Activated T-cell treated with anti-CD3 and anti-CD28 coated beads, Interleukin-2, amount 50 U/mL, for 4 hours (primary cell): Measurements from ENCODE around the gene ACADS. TPM values are rescaled to one million over a fixed set of nuclear protein-coding genes. Genes with fewer than 3 reads are reported as not detected.

Experiments used
- ATAC-seq, 2 donors: fragments of 200-7000 bp; cut with Tn5 transposase; one replicate each; pipeline ENCODE4 v1.10.0; 2021
- DNase-seq: peaks from one replicate; pipeline ENCODE4 v3.0.0-alpha.2; 2020
- H3K27me3 Mint-ChIP-seq: one replicate; pipeline ENCODE4 v1.8.0; 2021; ENCODE audit warnings: low read depth, mixed read lengths
- H3K36me3 Mint-ChIP-seq: one replicate; pipeline ENCODE4 v1.8.0; 2022; ENCODE audit warnings: mixed read lengths; ENCODE audit not compliant: insufficient read depth
- H3K4me1 Mint-ChIP-seq: one replicate; pipeline ENCODE4 v1.8.0; 2021; ENCODE audit warnings: low read depth, mixed read lengths
- H3K4me3 Mint-ChIP-seq: one replicate; pipeline ENCODE4 v1.8.0; 2021; ENCODE audit warnings: mild to moderate bottlenecking, moderate library complexity, mixed read lengths
- H3K9me3 Mint-ChIP-seq: one replicate; pipeline ENCODE4 v1.8.0; 2021; ENCODE audit warnings: mixed read lengths
- total RNA-seq, 3 donors: library from RNA; stranded (reverse); gene quantifications; one replicate each; pipeline ENCODE4 v1.2.1, GENCODE V29; 2021

The ACADS gene
- total RNA-seq, 3 donors from 2014 or later: 13.3 to 13.8 (median 13.3) TPM

DNA sequence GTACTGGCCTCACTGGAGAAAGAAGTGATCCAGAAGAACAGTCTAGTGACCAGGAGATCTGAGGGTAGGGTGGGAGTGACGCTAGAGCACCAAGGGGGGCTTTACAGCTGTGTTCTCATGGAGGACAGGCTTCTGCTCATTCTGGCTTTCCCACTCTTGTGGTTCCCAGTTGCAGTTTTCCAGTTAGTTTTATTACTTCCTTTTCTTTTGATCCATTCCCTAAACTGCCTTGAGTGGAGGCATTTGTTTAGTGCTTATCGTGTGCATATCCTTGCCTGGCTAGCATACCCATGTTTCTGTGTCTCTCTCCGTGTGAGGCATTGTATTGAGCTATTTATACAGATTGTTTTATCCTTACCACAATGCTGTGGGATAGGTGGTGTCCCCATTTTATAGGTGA lies 34.6 kb upstream of the ACADS start:
- no peaks in the 10 kb centered on the region for H3K9me3 Mint-ChIP-seq
- H3K4me1 Mint-ChIP-seq: peaks cover 51% of the 10 kb centered on the region
- DNase-seq: no peak
- no peaks in the 10 kb centered on the region for H3K27me3 Mint-ChIP-seq
- no peak overlapping the region for H3K4me3 Mint-ChIP-seq
- no peak for ATAC-seq
- H3K36me3 Mint-ChIP-seq: peaks cover 26% of the 10 kb centered on the region

GRCh38 chr12:120692524-120693033 lies 33.0 kb upstream of the ACADS start:
- Mint-ChIP-seq H3K4me3 (no peak overlapping the region), H3K36me3 (peaks cover 42% of the 10 kb centered on the region), H3K9me3 (no peaks in the 10 kb centered on the region)

DNA sequence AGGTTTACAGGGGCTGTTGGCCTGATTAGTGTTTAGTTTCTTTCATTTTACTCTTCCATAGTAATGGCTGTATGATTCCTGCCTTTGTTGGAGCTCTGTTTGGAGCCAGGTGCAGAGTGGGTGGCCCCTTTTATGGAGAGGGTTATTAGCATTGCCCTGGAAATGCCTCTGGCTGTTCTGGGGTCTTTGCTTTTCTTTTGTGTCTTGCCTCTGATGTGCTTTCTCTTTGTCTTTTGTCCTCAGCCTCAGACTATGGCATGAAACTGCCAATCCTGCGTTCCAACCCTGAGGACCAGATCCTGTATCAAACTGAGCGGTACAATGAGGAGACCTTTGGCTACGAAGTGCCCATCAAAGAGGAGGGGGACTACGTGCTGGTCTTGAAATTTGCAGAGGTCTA lies 31.8 kb upstream of the ACADS start:
- no peak for ATAC-seq
- H3K4me1 Mint-ChIP-seq: peaks cover 39% of the 10 kb centered on the region
- H3K9me3 Mint-ChIP-seq: no peaks in the 10 kb centered on the region
- H3K27me3 Mint-ChIP-seq: no peaks in the 10 kb centered on the region
- no peak for DNase-seq
- peaks cover 48% of the 10 kb centered on the region for H3K36me3 Mint-ChIP-seq
- no peak overlapping the region for H3K4me3 Mint-ChIP-seq

More at GRCh38 chr12:120692524-120693033, 33.0 kb upstream of the ACADS start:
- ATAC-seq: no peak
- DNase-seq: no peak
- Mint-ChIP-seq H3K27me3 (no peaks in the 10 kb centered on the region), H3K4me1 (peaks cover 51% of the 10 kb centered on the region)

GRCh38 chr12:120696626-120697025 lies 29.0 kb upstream of the ACADS start:
- no peak for DNase-seq
- no peak for ATAC-seq
- peaks cover 67% of the 10 kb centered on the region for H3K36me3 Mint-ChIP-seq
- H3K4me1 Mint-ChIP-seq: peaks cover 15% of the 10 kb centered on the region
- H3K27me3 Mint-ChIP-seq: no peaks in the 10 kb centered on the region
- no peak overlapping the region for H3K4me3 Mint-ChIP-seq
- H3K9me3 Mint-ChIP-seq: no peaks in the 10 kb centered on the region

GRCh38 chr12:120697344-120697743 lies 28.3 kb upstream of the ACADS start:
- Mint-ChIP-seq H3K9me3 (no peaks in the 10 kb centered on the region), H3K4me3 (no peak overlapping the region), H3K4me1 (peaks cover 11% of the 10 kb centered on the region), H3K36me3 (peaks cover 67% of the 10 kb centered on the region), H3K27me3 (no peaks in the 10 kb centered on the region)
- no peak for DNase-seq
- ATAC-seq: no peak

DNA sequence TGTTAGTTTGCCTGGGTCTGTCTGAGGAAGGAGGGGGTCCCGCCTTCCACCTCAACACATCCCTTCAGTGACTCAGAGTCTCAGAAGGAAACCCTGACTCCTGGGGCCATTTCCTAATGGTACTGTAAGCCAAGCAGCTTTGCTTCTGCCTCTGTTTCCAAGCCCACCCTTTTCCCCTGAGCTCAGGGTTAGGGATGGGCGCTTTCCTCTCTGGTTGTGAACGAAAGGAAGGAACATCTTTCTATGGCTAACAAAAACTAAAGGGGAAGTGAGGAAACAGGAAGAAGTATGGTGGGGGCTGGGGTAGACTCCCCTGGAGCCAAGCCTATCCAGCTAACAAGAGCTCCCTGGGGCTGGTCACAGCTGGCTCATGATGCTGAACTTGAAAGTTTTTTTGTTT lies 27.0 kb upstream of the ACADS start:
- ATAC-seq (no peak), DNase-seq (no peak)
- Mint-ChIP-seq H3K27me3 (no peaks in the 10 kb centered on the region), H3K36me3 (peaks cover 60% of the 10 kb centered on the region), H3K4me1 (no peaks in the 10 kb centered on the region), H3K9me3 (no peaks in the 10 kb centered on the region), H3K4me3 (no peak overlapping the region)

- DNase-seq (no peak), ATAC-seq (no peak)
- no peaks in the 10 kb centered on the region for H3K27me3 Mint-ChIP-seq
- peaks cover 55% of the 10 kb centered on the region for H3K36me3 Mint-ChIP-seq
- no peak overlapping the region for H3K4me3 Mint-ChIP-seq
- H3K4me1 Mint-ChIP-seq: no peaks in the 10 kb centered on the region
- H3K9me3 Mint-ChIP-seq: no peaks in the 10 kb centered on the region
Measured at GRCh38 chr12:120699553-120699952, 26.1 kb upstream of the ACADS start.

GRCh38 chr12:120700886-120701285 lies 24.7 kb upstream of the ACADS start:
- no peaks in the 10 kb centered on the region for H3K27me3 Mint-ChIP-seq
- H3K9me3 Mint-ChIP-seq: no peaks in the 10 kb centered on the region
- ATAC-seq (no peak), DNase-seq (no peak)
- H3K4me1 Mint-ChIP-seq: no peaks in the 10 kb centered on the region
- H3K36me3 Mint-ChIP-seq: peaks cover 46% of the 10 kb centered on the region
- H3K4me3 Mint-ChIP-seq: no peak overlapping the region

DNA sequence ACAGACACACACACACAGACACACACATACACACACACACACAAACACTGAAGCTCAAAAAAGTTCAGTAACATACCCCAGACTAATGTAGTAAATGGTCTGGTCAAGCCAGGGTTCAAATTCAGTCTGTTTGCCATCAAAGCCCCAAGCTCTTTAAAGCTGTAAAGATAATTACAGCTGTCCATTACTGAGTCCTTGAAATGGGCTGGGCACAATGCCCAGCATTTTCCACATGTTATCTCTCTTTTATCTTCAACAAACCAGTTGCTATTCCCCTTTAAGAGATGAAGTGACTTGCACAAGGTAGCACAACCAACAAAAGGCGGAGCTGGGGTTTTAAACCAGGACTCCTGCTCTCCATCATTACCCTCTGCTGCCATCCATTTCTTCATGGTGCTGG lies 23.0 kb upstream of the ACADS start:
- Mint-ChIP-seq H3K4me3 (no peak overlapping the region), H3K36me3 (peaks cover 29% of the 10 kb centered on the region), H3K9me3 (no peaks in the 10 kb centered on the region), H3K4me1 (no peaks in the 10 kb centered on the region), H3K27me3 (no peaks in the 10 kb centered on the region)
- no peak for ATAC-seq
- no peak for DNase-seq

GRCh38 chr12:120703311-120703942 lies 22.2 kb upstream of the ACADS start:
- no peak overlapping the region for H3K4me3 Mint-ChIP-seq
- H3K36me3 Mint-ChIP-seq: peaks cover 25% of the 10 kb centered on the region
- H3K4me1 Mint-ChIP-seq: no peaks in the 10 kb centered on the region
- no peak for ATAC-seq
- no peak for DNase-seq
- H3K9me3 Mint-ChIP-seq: no peaks in the 10 kb centered on the region
- H3K27me3 Mint-ChIP-seq: no peaks in the 10 kb centered on the region

GRCh38 chr12:120705618-120706017 lies 20.0 kb upstream of the ACADS start:
- no peak for ATAC-seq
- no peaks in the 10 kb centered on the region for H3K9me3 Mint-ChIP-seq

GRCh38 chr12:120706029-120706428 lies 19.6 kb upstream of the ACADS start:
- H3K4me3 Mint-ChIP-seq: no peak overlapping the region
- peaks cover 7% of the 10 kb centered on the region for H3K4me1 Mint-ChIP-seq
- peaks cover 2% of the 10 kb centered on the region for H3K36me3 Mint-ChIP-seq
- no peak for ATAC-seq
- DNase-seq: no peak
- no peaks in the 10 kb centered on the region for H3K9me3 Mint-ChIP-seq
- H3K27me3 Mint-ChIP-seq: no peaks in the 10 kb centered on the region

More at GRCh38 chr12:120705618-120706017, 20.0 kb upstream of the ACADS start:
- Mint-ChIP-seq H3K36me3 (peaks cover 6% of the 10 kb centered on the region), H3K27me3 (no peaks in the 10 kb centered on the region), H3K4me3 (no peak overlapping the region), H3K4me1 (peaks cover 7% of the 10 kb centered on the region)
- DNase-seq: no peak

- Mint-ChIP-seq H3K9me3 (no peaks in the 10 kb centered on the region), H3K27me3 (no peaks in the 10 kb centered on the region), H3K36me3 (peaks cover 3% of the 10 kb centered on the region), H3K4me1 (peaks cover 27% of the 10 kb centered on the region), H3K4me3 (no peak overlapping the region)
- ATAC-seq (no peak), DNase-seq (no peak)
Measured at GRCh38 chr12:120708651-120709050, 17.0 kb upstream of the ACADS start.

GRCh38 chr12:120710031-120710804 lies 15.4 kb upstream of the ACADS start, which contains the start of gene UNC119B:
Gene UNC119B (plus strand): TSS chr12:120710458. CDS start chr12:120710475, 17 bp downstream.
- Mint-ChIP-seq H3K4me3 (peak within 1 kb of the TSS; percentile 87), H3K27me3 (no peaks in the 10 kb centered on the region), H3K9me3 (no peaks in the 10 kb centered on the region), H3K36me3 (peaks cover 11% of the 10 kb centered on the region), H3K4me1 (peaks cover 31% of the 10 kb centered on the region)
- peak; percentile 73 for DNase-seq
- peak; percentile 87 to 91 for ATAC-seq
